ENCODE data around the gene MYO10. TPM values are rescaled to one million over a fixed set of nuclear protein-coding genes. Genes with fewer than 3 reads are reported as not detected.

The MYO10 gene
- total RNA-seq, 1 donor from 2014 or later: 20.0 TPM

GRCh38 chr5:16803831-16804230 is 132.3 kb downstream of the MYO10 start:
- intact Hi-C loops (cut with DNase I): no loop called here
- Histone ChIP-seq H3K27ac (no peak overlapping the region), H3K9me3 (no peaks in the 10 kb centered on the region), H3K4me1 (no peaks in the 10 kb centered on the region), H3K27me3 (no peaks in the 10 kb centered on the region), H3K4me3 (no peak overlapping the region), H3K36me3 (no peaks in the 10 kb centered on the region)
- no peak for TF ChIP-seq CTCF (IDR thresholded peaks at IDR 0.05)
- no peak for DNase-seq (ENCODE audit: low spot score in 2 of 2)

GRCh38 chr5:16800477-16800876 is 135.6 kb downstream of the MYO10 start:
- intact Hi-C loops (cut with DNase I): no loop called here
- no peaks in the 10 kb centered on the region for H3K9me3 ChIP-seq

GRCh38 chr5:16799796-16800195 is 136.3 kb downstream of the MYO10 start:
- Histone ChIP-seq H3K9me3 (no peaks in the 10 kb centered on the region), H3K27me3 (no peaks in the 10 kb centered on the region), H3K27ac (no peak overlapping the region), H3K4me1 (no peaks in the 10 kb centered on the region), H3K36me3 (no peaks in the 10 kb centered on the region), H3K4me3 (no peak overlapping the region)
- no peak for TF ChIP-seq CTCF (IDR thresholded peaks at IDR 0.05)
- intact Hi-C loops (cut with DNase I): no loop called here
- no peak for DNase-seq (ENCODE audit: low spot score in 2 of 2)

More at GRCh38 chr5:16800477-16800876, 135.6 kb downstream of the MYO10 start:
- Histone ChIP-seq H3K27ac (no peak overlapping the region), H3K4me1 (no peaks in the 10 kb centered on the region), H3K4me3 (no peak overlapping the region), H3K36me3 (no peaks in the 10 kb centered on the region), H3K27me3 (no peaks in the 10 kb centered on the region)
- TF ChIP-seq CTCF (IDR thresholded peaks at IDR 0.05): no peak
- DNase-seq (ENCODE audit: low spot score in 2 of 2): no peak

GRCh38 chr5:16797951-16798350 is 138.1 kb downstream of the MYO10 start:
- no peak for DNase-seq (ENCODE audit: low spot score in 2 of 2)
- Histone ChIP-seq H3K9me3 (no peaks in the 10 kb centered on the region), H3K27ac (no peak overlapping the region), H3K36me3 (no peaks in the 10 kb centered on the region), H3K4me3 (no peak overlapping the region), H3K27me3 (no peaks in the 10 kb centered on the region), H3K4me1 (no peaks in the 10 kb centered on the region)
- TF ChIP-seq CTCF (IDR thresholded peaks at IDR 0.05): no peak
- intact Hi-C loops (cut with DNase I): no loop called here

GRCh38 chr5:16794269-16794913 is 141.7 kb downstream of the MYO10 start:
- Histone ChIP-seq H3K4me3 (no peak overlapping the region), H3K27me3 (no peaks in the 10 kb centered on the region), H3K36me3 (no peaks in the 10 kb centered on the region), H3K4me1 (no peaks in the 10 kb centered on the region), H3K9me3 (no peaks in the 10 kb centered on the region), H3K27ac (no peak overlapping the region)
- TF ChIP-seq CTCF (IDR thresholded peaks at IDR 0.05): no peak
- no peak for DNase-seq (ENCODE audit: low spot score in 2 of 2)
- intact Hi-C loops (cut with DNase I): loop anchor here (5.0 kb wide), 1 partner anchor 338 kb away; no protein-coding TSS in a partner anchor
